LoVo (cell line): ENCODE measurements around the gene COL5A1.
"Not testable (repeated sequence)": the region's sequence is repeated elsewhere in the genome, so short reads cannot be mapped to it uniquely, and the experiment has no call there.

Source experiments
- DNase-seq: peaks from one replicate; pipeline ENCODE4 v3.0.0-alpha.2; 2016; ENCODE audit warnings: low spot score

COL5A1 gene

GRCh38 chr9:134709512-134710270 lies 68.1 kb downstream of the COL5A1 start:
- DNase-seq = no peak

- DNase-seq = no peak
These were observed 68.6 kb downstream of the COL5A1 start for GRCh38 chr9:134710271-134710540.

GRCh38 chr9:134710901-134711300 lies 69.3 kb downstream of the COL5A1 start:
- no peak for DNase-seq

GRCh38 chr9:134712243-134712642 lies 70.6 kb downstream of the COL5A1 start:
- DNase-seq = no peak

GRCh38 chr9:134712926-134713325 lies 71.3 kb downstream of the COL5A1 start:
- DNase-seq = no peak

- DNase-seq = not testable (repeated sequence)
These were observed 73.9 kb downstream of the COL5A1 start for GRCh38 chr9:134715536-134715935.

GRCh38 chr9:134716067-134716466 lies 74.5 kb downstream of the COL5A1 start:
- DNase-seq = no peak

- DNase-seq = no peak
These were observed 75.5 kb downstream of the COL5A1 start for GRCh38 chr9:134717056-134717455.

GRCh38 chr9:134717924-134718645 lies 76.5 kb downstream of the COL5A1 start:
- DNase-seq = no peak

GRCh38 chr9:134719331-134719730 lies 77.7 kb downstream of the COL5A1 start:
- no peak for DNase-seq

GRCh38 chr9:134720136-134720753 lies 78.6 kb downstream of the COL5A1 start:
- no peak for DNase-seq

GRCh38 chr9:134720796-134721195 lies 79.2 kb downstream of the COL5A1 start:
- DNase-seq = no peak

GRCh38 chr9:134721344-134721743 lies 79.7 kb downstream of the COL5A1 start:
- no peak for DNase-seq

- no peak for DNase-seq
These were observed 80.6 kb downstream of the COL5A1 start for GRCh38 chr9:134722120-134722701.

- DNase-seq = no peak
These were observed 81.4 kb downstream of the COL5A1 start for GRCh38 chr9:134723037-134723436.

- DNase-seq = no peak
These were observed 82.0 kb downstream of the COL5A1 start for GRCh38 chr9:134723491-134724190.

- no peak for DNase-seq
These were observed 82.8 kb downstream of the COL5A1 start for GRCh38 chr9:134724202-134724911.

- DNase-seq = no peak
These were observed 83.5 kb downstream of the COL5A1 start for GRCh38 chr9:134724912-134725604.

GRCh38 chr9:134725605-134725940 lies 84.0 kb downstream of the COL5A1 start:
- no peak for DNase-seq

- DNase-seq = no peak
These were observed 84.6 kb downstream of the COL5A1 start for GRCh38 chr9:134726026-134726721.

- no peak for DNase-seq
These were observed 85.1 kb downstream of the COL5A1 start for GRCh38 chr9:134726722-134727034.
